HK-2 (cell line): Measurements from ENCODE around the gene ELF3.
"Not testable (repeated sequence)": the region's sequence is repeated elsewhere in the genome, so short reads cannot be mapped to it uniquely, and the experiment has no call there.

Experiments
- DNase-seq: peaks from one replicate; pipeline ENCODE4 v3.0.0-alpha.2; 2018; ENCODE audit not compliant: unreplicated experiment

Gene ELF3

GRCh38 chr1:202007805-202008489, 2.4 kb upstream of the ELF3 start:
- DNase-seq, result no peak

GRCh38 chr1:202009326-202010179, 834 bp upstream of the ELF3 start:
- peak; percentile 87 for DNase-seq

- no peak for DNase-seq
These were observed 1.6 kb downstream of the ELF3 start for GRCh38 chr1:202011994-202012393.

GRCh38 chr1:202012544-202013478, 2.4 kb downstream of the ELF3 start:
- no peak for DNase-seq

- no peak for DNase-seq
These were observed 3.2 kb downstream of the ELF3 start for GRCh38 chr1:202013603-202014002.

GRCh38 chr1:202014060-202014459, 3.7 kb downstream of the ELF3 start:
- DNase-seq, result no peak

- no peak for DNase-seq
These were observed 4.7 kb downstream of the ELF3 start for GRCh38 chr1:202014915-202015661.

- DNase-seq, result no peak
These were observed 5.2 kb downstream of the ELF3 start for GRCh38 chr1:202015662-202015937.

GRCh38 chr1:202016022-202016810, 5.8 kb downstream of the ELF3 start:
- DNase-seq, result no peak

- no peak for DNase-seq
These were observed 6.7 kb downstream of the ELF3 start for GRCh38 chr1:202016811-202017748.

GRCh38 chr1:202017749-202018467, 7.5 kb downstream of the ELF3 start:
- DNase-seq, result no peak

GRCh38 chr1:202018468-202019234, 8.3 kb downstream of the ELF3 start:
- peak; percentile 57 for DNase-seq

GRCh38 chr1:202019235-202019558, 8.8 kb downstream of the ELF3 start:
- DNase-seq, result not testable (repeated sequence)

GRCh38 chr1:202023001-202023433, 12.6 kb downstream of the ELF3 start:
- no peak for DNase-seq

- DNase-seq, result no peak
These were observed 18.8 kb downstream of the ELF3 start for GRCh38 chr1:202029171-202029665.

- DNase-seq, result no peak
These were observed 19.3 kb downstream of the ELF3 start for GRCh38 chr1:202029727-202030126.

- no peak for DNase-seq
These were observed 21.4 kb downstream of the ELF3 start for GRCh38 chr1:202031796-202032195.

GRCh38 chr1:202034149-202034682, 23.8 kb downstream of the ELF3 start:
- no peak for DNase-seq
